Kidney epithelial cell (primary cell): ENCODE data around the gene ANKRD17. TPM values are rescaled to one million over a fixed set of nuclear protein-coding genes. Genes with fewer than 3 reads are reported as not detected.
A peak's percentile ranks its signal among the peaks of the same experiment; 100 is the strongest.
"Not testable (repeated sequence)": the region's sequence is repeated elsewhere in the genome, so short reads cannot be mapped to it uniquely, and the experiment has no call there.

Source experiments
- DNase-seq: peaks from one replicate; pipeline ENCODE4 v3.0.0-alpha.2; 2010; ENCODE audit warnings: low read depth
- H3K27me3 ChIP-seq: 2 replicates; pipeline ENCODE4 v1.6.0; 2011; ENCODE audit warnings: low read length; ENCODE audit not compliant: control insufficient read depth, insufficient read depth
- H3K36me3 ChIP-seq: 2 replicates; pipeline ENCODE4 v1.5.1; 2011; ENCODE audit warnings: low read length; ENCODE audit not compliant: control insufficient read depth, insufficient read depth
- H3K4me3 ChIP-seq: 2 replicates; pipeline ENCODE4 v1.5.1; 2011; ENCODE audit warnings: low read depth, mild to moderate bottlenecking, control low read depth, low read length
- CTCF ChIP-seq: IDR thresholded peaks from 2 replicates; pipeline ENCODE4 v1.5.1; 2011; ENCODE audit warnings: mild to moderate bottlenecking, moderate library complexity, low read length, control low read depth, inconsistent platforms; ENCODE audit not compliant: insufficient read depth, poor library complexity, severe bottlenecking
- total RNA-seq: library from RNA; depleted of rRNA; stranded (reverse); fragments of >200 nt; gene quantifications from 2 replicates; pipeline ENCODE4 v1.2.3, GENCODE V29; 2015

Gene ANKRD17
- total RNA-seq, 1 donor from 2014 or later = 39.9 TPM

GRCh38 chr4:73231518-73232487, 26.8 kb downstream of the ANKRD17 start:
- TF ChIP-seq CTCF = no peak
- no peaks in the 10 kb centered on the region for H3K36me3 ChIP-seq
- no peaks in the 10 kb centered on the region for H3K27me3 ChIP-seq
- H3K4me3 ChIP-seq = no peak overlapping the region
- no peak for DNase-seq

- no peak for TF ChIP-seq CTCF
- DNase-seq = no peak
- H3K36me3 ChIP-seq = no peaks in the 10 kb centered on the region
- no peak overlapping the region for H3K4me3 ChIP-seq
- H3K27me3 ChIP-seq = no peaks in the 10 kb centered on the region
Observed at GRCh38 chr4:73230865-73231517, 27.6 kb downstream of the ANKRD17 start.

- H3K36me3 ChIP-seq, H3K4me3 ChIP-seq, H3K27me3 ChIP-seq, DNase-seq: not testable (repeated sequence)
Observed at GRCh38 chr4:73228800-73229199, 29.8 kb downstream of the ANKRD17 start.

- Histone ChIP-seq H3K27me3 (no peaks in the 10 kb centered on the region), H3K4me3 (no peak overlapping the region), H3K36me3 (no peaks in the 10 kb centered on the region)
- no peak for DNase-seq
- TF ChIP-seq CTCF = no peak
Observed at GRCh38 chr4:73224886-73225285, 33.7 kb downstream of the ANKRD17 start.

GRCh38 chr4:73223258-73223650, 35.3 kb downstream of the ANKRD17 start:
- TF ChIP-seq CTCF = no peak

GRCh38 chr4:73222466-73223257, 35.9 kb downstream of the ANKRD17 start:
- peak; percentile 94 for DNase-seq
- H3K4me3 ChIP-seq = peak overlapping the region; percentile 68
- TF ChIP-seq CTCF = no peak
- H3K36me3 ChIP-seq = no peaks in the 10 kb centered on the region
- H3K27me3 ChIP-seq = no peaks in the 10 kb centered on the region

More at GRCh38 chr4:73223258-73223650, 35.3 kb downstream of the ANKRD17 start:
- no peaks in the 10 kb centered on the region for H3K36me3 ChIP-seq
- H3K27me3 ChIP-seq = no peaks in the 10 kb centered on the region
- H3K4me3 ChIP-seq = no peak overlapping the region
- no peak for DNase-seq
